ENCODE data around the gene CCDC15. TPM values are rescaled to one million over a fixed set of nuclear protein-coding genes. Genes with fewer than 3 reads are reported as not detected.
A peak's percentile ranks its signal among the peaks of the same experiment; 100 is the strongest.

CCDC15 gene
- total RNA-seq, 4 donors from 2014 or later = under 0.01 to 3.5 (median 1.7) TPM

- no peaks in the 10 kb centered on the region for H3K27me3 ChIP-seq
- H3K4me3 ChIP-seq = no peak overlapping the region
- no peaks in the 10 kb centered on the region for H3K4me1 ChIP-seq
- H3K27ac ChIP-seq = no peak overlapping the region
- H3K9me3 ChIP-seq = no peaks in the 10 kb centered on the region
- no peaks in the 10 kb centered on the region for H3K36me3 ChIP-seq
- TF ChIP-seq POLR2A (IDR thresholded peaks at IDR 0.05) (no peak), CTCF (IDR thresholded peaks at IDR 0.05) (no peak)
- intact Hi-C loops (cut with DNase I; ENCODE audit: low total_unique reads) = no loop called here
- DNase-seq = no peak
These were observed 8.2 kb upstream of the CCDC15 start for GRCh38 chr11:124945826-124946225.

- intact Hi-C loops (cut with DNase I; ENCODE audit: low total_unique reads) = no loop called here
- TF ChIP-seq POLR2A (IDR thresholded peaks at IDR 0.05) (no peak), CTCF (IDR thresholded peaks at IDR 0.05) (no peak)
These were observed 7.3 kb upstream of the CCDC15 start for GRCh38 chr11:124946735-124947141.

GRCh38 chr11:124950601-124951330 lies 3.2 kb upstream of the CCDC15 start:
- no peaks in the 10 kb centered on the region for H3K27me3 ChIP-seq
- H3K9me3 ChIP-seq = no peaks in the 10 kb centered on the region
- intact Hi-C loops (cut with DNase I; ENCODE audit: low total_unique reads) = no loop called here
- H3K36me3 ChIP-seq = no peaks in the 10 kb centered on the region
- no peak overlapping the region for H3K27ac ChIP-seq
- peaks cover 0 to 5% of the 10 kb centered on the region in 2 donors for H3K4me1 ChIP-seq
- H3K4me3 ChIP-seq = no peak overlapping the region
- TF ChIP-seq CTCF (IDR thresholded peaks at IDR 0.05) (no peak), POLR2A (IDR thresholded peaks at IDR 0.05) (no peak)
- DNase-seq = no peak

More at GRCh38 chr11:124946735-124947141, 7.3 kb upstream of the CCDC15 start:
- no peaks in the 10 kb centered on the region for H3K4me1 ChIP-seq
- no peak overlapping the region for H3K4me3 ChIP-seq
- no peak overlapping the region for H3K27ac ChIP-seq
- no peak for DNase-seq
- no peaks in the 10 kb centered on the region for H3K27me3 ChIP-seq
- no peaks in the 10 kb centered on the region for H3K9me3 ChIP-seq
- H3K36me3 ChIP-seq = no peaks in the 10 kb centered on the region

GRCh38 chr11:124951341-124951740 lies 2.7 kb upstream of the CCDC15 start:
- Histone ChIP-seq H3K9me3 (no peaks in the 10 kb centered on the region), H3K4me1 (peaks cover 0 to 5% of the 10 kb centered on the region in 2 donors), H3K27me3 (no peaks in the 10 kb centered on the region), H3K4me3 (no peak overlapping the region), H3K36me3 (no peaks in the 10 kb centered on the region), H3K27ac (no peak overlapping the region)
- TF ChIP-seq POLR2A (IDR thresholded peaks at IDR 0.05) = no peak
- no peak for TF ChIP-seq CTCF (IDR thresholded peaks at IDR 0.05)
- DNase-seq = no peak
- intact Hi-C loops (cut with DNase I; ENCODE audit: low total_unique reads) = no loop called here

- peaks cover 0 to 5% of the 10 kb centered on the region in 2 donors for H3K4me1 ChIP-seq
- H3K9me3 ChIP-seq = no peaks in the 10 kb centered on the region
- DNase-seq = no peak
- intact Hi-C loops (cut with DNase I; ENCODE audit: low total_unique reads) = no loop called here
- peak overlapping the region; percentile 45 to 64 for H3K4me3 ChIP-seq
- TF ChIP-seq CTCF (IDR thresholded peaks at IDR 0.05) (no peak), POLR2A (IDR thresholded peaks at IDR 0.05) (no peak)
- no peaks in the 10 kb centered on the region for H3K36me3 ChIP-seq
- H3K27ac ChIP-seq = peak overlapping the region; percentile 58 to 83
- no peaks in the 10 kb centered on the region for H3K27me3 ChIP-seq
These were observed 571 bp downstream of the CCDC15 start for GRCh38 chr11:124954590-124954955.
